ENCODE results near the gene SERTAD2.

Gene SERTAD2

GRCh38 chr2:64609942-64610281, 43.8 kb downstream of the SERTAD2 start:
- in situ Hi-C loops (cut with MboI; ENCODE audit: low sequenced_read_pairs) = no loop called here

GRCh38 chr2:64609227-64609941, 44.3 kb downstream of the SERTAD2 start:
- in situ Hi-C loops (cut with MboI; ENCODE audit: low sequenced_read_pairs) = no loop called here

- in situ Hi-C loops (cut with MboI; ENCODE audit: low sequenced_read_pairs) = no loop called here
These were observed 44.9 kb downstream of the SERTAD2 start for GRCh38 chr2:64608867-64609226.

GRCh38 chr2:64607381-64608304, 46.1 kb downstream of the SERTAD2 start:
- in situ Hi-C loops (cut with MboI; ENCODE audit: low sequenced_read_pairs) = no loop called here

GRCh38 chr2:64606479-64607363, 47.0 kb downstream of the SERTAD2 start:
- in situ Hi-C loops (cut with MboI; ENCODE audit: low sequenced_read_pairs) = no loop called here

- in situ Hi-C loops (cut with MboI; ENCODE audit: low sequenced_read_pairs) = no loop called here
These were observed 47.7 kb downstream of the SERTAD2 start for GRCh38 chr2:64605991-64606478.

GRCh38 chr2:64605026-64605471, 48.7 kb downstream of the SERTAD2 start:
- in situ Hi-C loops (cut with MboI; ENCODE audit: low sequenced_read_pairs) = no loop called here

GRCh38 chr2:64604155-64604554, 49.6 kb downstream of the SERTAD2 start:
- in situ Hi-C loops (cut with MboI; ENCODE audit: low sequenced_read_pairs) = no loop called here

GRCh38 chr2:64602436-64602835, 51.3 kb downstream of the SERTAD2 start:
- in situ Hi-C loops (cut with MboI; ENCODE audit: low sequenced_read_pairs) = no loop called here

- in situ Hi-C loops (cut with MboI; ENCODE audit: low sequenced_read_pairs) = no loop called here
These were observed 51.8 kb downstream of the SERTAD2 start for GRCh38 chr2:64601785-64602391.

GRCh38 chr2:64601034-64601754, 52.5 kb downstream of the SERTAD2 start:
- in situ Hi-C loops (cut with MboI; ENCODE audit: low sequenced_read_pairs) = no loop called here

- in situ Hi-C loops (cut with MboI; ENCODE audit: low sequenced_read_pairs) = loop anchor here (25.0 kb wide), 1 partner anchor 288 kb away; no protein-coding TSS in a partner anchor
These were observed 54.2 kb downstream of the SERTAD2 start for GRCh38 chr2:64599469-64599868.

- in situ Hi-C loops (cut with MboI; ENCODE audit: low sequenced_read_pairs) = loop anchor here (25.0 kb wide), 1 partner anchor 289 kb away; no protein-coding TSS in a partner anchor
These were observed 55.5 kb downstream of the SERTAD2 start for GRCh38 chr2:64598226-64598625.

- in situ Hi-C loops (cut with MboI; ENCODE audit: low sequenced_read_pairs) = loop anchor here (25.0 kb wide), 1 partner anchor 292 kb away; no protein-coding TSS in a partner anchor
These were observed 58.1 kb downstream of the SERTAD2 start for GRCh38 chr2:64595397-64596176.

GRCh38 chr2:64594226-64594989, 59.3 kb downstream of the SERTAD2 start:
- in situ Hi-C loops (cut with MboI; ENCODE audit: low sequenced_read_pairs) = loop anchor here (25.0 kb wide), 1 partner anchor 293 kb away; no protein-coding TSS in a partner anchor

GRCh38 chr2:64593035-64593655, 60.6 kb downstream of the SERTAD2 start:
- in situ Hi-C loops (cut with MboI; ENCODE audit: low sequenced_read_pairs) = loop anchor here (25.0 kb wide), 1 partner anchor 294 kb away; no protein-coding TSS in a partner anchor

- in situ Hi-C loops (cut with MboI; ENCODE audit: low sequenced_read_pairs) = loop anchor here (25.0 kb wide), 1 partner anchor 296 kb away; no protein-coding TSS in a partner anchor
These were observed 62.5 kb downstream of the SERTAD2 start for GRCh38 chr2:64591188-64591587.

Data from hTERT RPE-1 (cell line).